B cell (primary cell): ENCODE measurements around the gene MAD1L1. TPM values are rescaled to one million over a fixed set of nuclear protein-coding genes. Genes with fewer than 3 reads are reported as not detected.

Source experiments
- ATAC-seq: fragments of 200-7000 bp; cut with Tn5 transposase; one replicate; pipeline ENCODE4 v1.10.0; 2021; ENCODE audit warnings: low read depth, mild to moderate bottlenecking, moderate number of reproducible peaks, moderate library complexity
- CTCF ChIA-PET: fragments of 350-600 bp; sonication (Branson Sonifier 250); formaldehyde crosslinking; loops from one replicate; lab custom pipeline; 2021; ENCODE audit warnings: antibody characterized with exemption, inconsistent platforms; lab: Charles Lee
- POLR2A ChIA-PET: fragments of 350-600 bp; sonication (Branson Sonifier 250); formaldehyde crosslinking; loops from one replicate; lab custom pipeline; 2021; ENCODE audit warnings: antibody characterized with exemption; lab: Charles Lee
- DNase-seq: peaks from one replicate; pipeline ENCODE4 v3.0.0; 2013
- H2AFZ ChIP-seq: 2 replicates; pipeline ENCODE4 v1.6.1; 2012; ENCODE audit warnings: mild to moderate bottlenecking, low read depth, low read length; ENCODE audit not compliant: insufficient read depth, poor library complexity, severe bottlenecking
- H3K27ac ChIP-seq, 2 donors: 1 replicate in 1 of 2; 2 replicates in 1 of 2; pipeline ENCODE4 v1.5.1; 2012 to 2013; ENCODE audit warnings: low read length in 2 of 2, mild to moderate bottlenecking in 2 of 2, moderate library complexity in 1 of 2
- H3K27me3 ChIP-seq, 4 experiments: fragments of 200-600 bp in 1 of 4; sonication (generic) in 1 of 4; replicated peaks in 1 of 4; 1 replicate in 2 of 4; 2 replicates in 2 of 4; pipeline versions ENCODE4 v1.6.1 to v1.7.0; 2013 to 2016; ENCODE audit warnings: low read length in 3 of 4, mild to moderate bottlenecking in 2 of 4, mixed read lengths in 1 of 4, moderate library complexity in 1 of 4; ENCODE audit not compliant: insufficient read depth in 4 of 4, control insufficient read depth in 3 of 4; ENCODE audit errors: control extremely low read depth in 1 of 4
- H3K36me3 ChIP-seq, 2 experiments: replicated peaks in 1 of 2; 1 replicate in 1 of 2; 2 replicates in 1 of 2; pipeline versions ENCODE4 v1.6.1 to v1.7.1; 2013; ENCODE audit warnings: low read length in 1 of 2; ENCODE audit not compliant: insufficient read depth in 2 of 2, control insufficient read depth in 1 of 2; ENCODE audit errors: control extremely low read depth in 1 of 2, extremely low read depth in 1 of 2
- H3K4me1 ChIP-seq, 2 donors: fragments of 200-600 bp in 1 of 2; sonication (generic) in 1 of 2; 1 replicate in 1 of 2; 2 replicates in 1 of 2; pipeline versions ENCODE4 v1.5.1 to v1.6.1; 2013 to 2017; ENCODE audit warnings: low read length in 2 of 2; ENCODE audit not compliant: control insufficient read depth in 2 of 2, insufficient read depth in 2 of 2
- H3K4me2 ChIP-seq: replicated peaks from 2 replicates; pipeline ENCODE3; 2012; ENCODE audit warnings: mild to moderate bottlenecking, low read depth, low read length; ENCODE audit not compliant: poor library complexity, severe bottlenecking
- H3K4me3 ChIP-seq, 5 experiments: fragments of 200-600 bp in 1 of 5; sonication (generic) in 1 of 5; 1 replicate in 3 of 5; 2 replicates in 2 of 5; pipeline versions ENCODE4 v1.5.1 to v1.7.0; 2011 to 2016; ENCODE audit warnings: low read length in 4 of 5, mild to moderate bottlenecking in 4 of 5, low read depth in 2 of 5, control low read depth in 1 of 5, moderate library complexity in 1 of 5; ENCODE audit not compliant: insufficient read depth in 1 of 5; ENCODE audit errors: control extremely low read depth in 1 of 5, extremely low read depth in 1 of 5
- H3K79me2 ChIP-seq: fragments of 200-600 bp; sonication (generic); one replicate; pipeline ENCODE4 v1.6.0; 2016; ENCODE audit warnings: low read length; ENCODE audit not compliant: control insufficient read depth, insufficient read depth
- H3K9ac ChIP-seq: fragments of 200-600 bp; sonication (generic); 2 replicates; pipeline ENCODE4 v1.6.1; 2017; ENCODE audit warnings: mild to moderate bottlenecking, low read length, moderate library complexity
- H3K9me3 ChIP-seq, 3 donors: one replicate each; pipeline versions ENCODE4 v1.6.1 to v1.7.1; 2013; ENCODE audit warnings: low read length in 2 of 3; ENCODE audit not compliant: control insufficient read depth in 2 of 3, insufficient read depth in 1 of 3; ENCODE audit errors: control extremely low read depth in 1 of 3
- H4K20me1 ChIP-seq: 2 replicates; pipeline ENCODE4 v1.6.0; 2012; ENCODE audit warnings: mild to moderate bottlenecking, low read length; ENCODE audit not compliant: insufficient read depth, control insufficient read depth, poor library complexity, severe bottlenecking
- H3K27ac Mint-ChIP-seq: one replicate; pipeline ENCODE4 v1.8.0; 2021; ENCODE audit warnings: mixed read lengths
- H3K27me3 Mint-ChIP-seq: one replicate; pipeline ENCODE4 v1.8.0; 2021; ENCODE audit warnings: mixed read lengths
- H3K4me1 Mint-ChIP-seq: one replicate; pipeline ENCODE4 v1.8.0; 2021; ENCODE audit warnings: mixed read lengths
- H3K4me3 Mint-ChIP-seq: one replicate; pipeline ENCODE4 v1.8.0; 2021; ENCODE audit warnings: mixed read lengths
- H3K9me3 Mint-ChIP-seq: one replicate; pipeline ENCODE4 v1.8.0; 2022; ENCODE audit warnings: mixed read lengths; ENCODE audit not compliant: insufficient read depth
- EZH2 ChIP-seq: IDR thresholded peaks from 2 replicates; pipeline ENCODE4 v1.6.1; 2012; ENCODE audit warnings: borderline replicate concordance, low read depth, mild to moderate bottlenecking, moderate library complexity, low read length; ENCODE audit not compliant: insufficient read depth, poor library complexity, severe bottlenecking
- WGBS: methylation state at CpG from one replicate; pipeline ENCODE4 v1.1.5; 2013; ENCODE audit warnings: missing lambda C conversion rate; ENCODE audit not compliant: insufficient coverage; 5-methylcytosine and 5-hydroxymethylcytosine counted together
- intact Hi-C: fragments of 100-400 bp; cut with micrococcal nuclease; formaldehyde crosslinking; loops from one replicate; pipeline ENCODE4 v1.10.0; 2022
- polyA plus RNA-seq: library from polyadenylated mRNA; depleted of rRNA; stranded (reverse); fragments of >200 nt; gene quantifications from 2 replicates; pipeline ENCODE4 v1.2.3, GENCODE V29; 2012
- total RNA-seq, 2 donors: library from RNA; stranded (reverse); fragments of 120-200 nt in 1 of 2; gene quantifications; 1 replicate in 1 of 2; 2 replicates in 1 of 2; pipeline versions ENCODE4 v1.2.3 to v1.2.4, GENCODE V29; 2013 to 2022
- TF ChIP-seq, protein P1 (sequence below): fragments of 200-600 bp; IDR thresholded peaks from one replicate; pipeline ENCODE4 v1.8.0; 2022; ENCODE audit warnings: antibody characterized with exemption, mild to moderate bottlenecking

MAD1L1 gene
- total and polyA plus RNA-seq, 2 donors (not counting 1 experiment from before 2014, with no cell fraction given), result 86.7 to 110 TPM

- Histone ChIP-seq H3K36me3 (peaks cover 1 to 40% of the 10 kb centered on the region in 2 experiments), H3K4me3 (no peak overlapping the region), H2AFZ (no peak overlapping the region), H4K20me1 (peaks cover 77% of the 10 kb centered on the region), H3K9ac (no peak overlapping the region), H3K4me2 (no peak overlapping the region), H3K27me3 (no peaks in the 10 kb centered on the region), H3K9me3 (peaks cover 0 to 7% (median 0%) of the 10 kb centered on the region in 3 donors), H3K79me2 (peaks cover 48% of the 10 kb centered on the region), H3K27ac (no peak overlapping the region), H3K4me1 (no peaks in the 10 kb centered on the region)
- Mint-ChIP-seq H3K27ac (no peak overlapping the region), H3K9me3 (no peaks in the 10 kb centered on the region), H3K4me3 (no peak overlapping the region), H3K4me1 (peaks cover 4% of the 10 kb centered on the region), H3K27me3 (no peaks in the 10 kb centered on the region)
- TF ChIP-seq EZH2, result no peak
- TF ChIP-seq, protein P1, sequence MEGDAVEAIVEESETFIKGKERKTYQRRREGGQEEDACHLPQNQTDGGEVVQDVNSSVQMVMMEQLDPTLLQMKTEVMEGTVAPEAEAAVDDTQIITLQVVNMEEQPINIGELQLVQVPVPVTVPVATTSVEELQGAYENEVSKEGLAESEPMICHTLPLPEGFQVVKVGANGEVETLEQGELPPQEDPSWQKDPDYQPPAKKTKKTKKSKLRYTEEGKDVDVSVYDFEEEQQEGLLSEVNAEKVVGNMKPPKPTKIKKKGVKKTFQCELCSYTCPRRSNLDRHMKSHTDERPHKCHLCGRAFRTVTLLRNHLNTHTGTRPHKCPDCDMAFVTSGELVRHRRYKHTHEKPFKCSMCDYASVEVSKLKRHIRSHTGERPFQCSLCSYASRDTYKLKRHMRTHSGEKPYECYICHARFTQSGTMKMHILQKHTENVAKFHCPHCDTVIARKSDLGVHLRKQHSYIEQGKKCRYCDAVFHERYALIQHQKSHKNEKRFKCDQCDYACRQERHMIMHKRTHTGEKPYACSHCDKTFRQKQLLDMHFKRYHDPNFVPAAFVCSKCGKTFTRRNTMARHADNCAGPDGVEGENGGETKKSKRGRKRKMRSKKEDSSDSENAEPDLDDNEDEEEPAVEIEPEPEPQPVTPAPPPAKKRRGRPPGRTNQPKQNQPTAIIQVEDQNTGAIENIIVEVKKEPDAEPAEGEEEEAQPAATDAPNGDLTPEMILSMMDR, result no peak
- 88% methylated on average over 19 of the region's 19 CpGs for WGBS
- CTCF ChIA-PET, result no interaction called here
- POLR2A ChIA-PET, result no interaction called here
- no peak for ATAC-seq
- intact Hi-C loops, result no loop called here
- DNase-seq, result no peak
Observed at GRCh38 chr7:1886361-1887064, 346.2 kb downstream of the MAD1L1 start.

GRCh38 chr7:1885465-1886226 lies 347.1 kb downstream of the MAD1L1 start:
- intact Hi-C loops, result no loop called here
- H3K4me3 Mint-ChIP-seq, result no peak overlapping the region
- no peak for DNase-seq
- Histone ChIP-seq H3K79me2 (peaks cover 54% of the 10 kb centered on the region), H2AFZ (no peak overlapping the region), H3K9me3 (peaks cover 0 to 7% (median 0%) of the 10 kb centered on the region in 3 donors), H4K20me1 (peaks cover 85% of the 10 kb centered on the region), H3K4me2 (no peak overlapping the region), H3K36me3 (peaks cover 1 to 40% of the 10 kb centered on the region in 2 experiments), H3K4me3 (no peak overlapping the region), H3K27me3 (no peaks in the 10 kb centered on the region), H3K4me1 (no peaks in the 10 kb centered on the region), H3K27ac (no peak overlapping the region), H3K9ac (no peak overlapping the region)
- H3K9me3 Mint-ChIP-seq, result no peaks in the 10 kb centered on the region
- WGBS, result 94% methylated on average over 21 of the region's 28 CpGs
- ChIA-PET CTCF (no interaction called here), POLR2A (no interaction called here)
- H3K27ac Mint-ChIP-seq, result no peak overlapping the region
- no peak for ATAC-seq
- H3K27me3 Mint-ChIP-seq, result no peaks in the 10 kb centered on the region
- H3K4me1 Mint-ChIP-seq, result peaks cover 4% of the 10 kb centered on the region
- TF ChIP-seq, protein P1, result no peak
- no peak for TF ChIP-seq EZH2
